Stimulated activated CD4-positive, alpha-beta T cell treated with anti-CD3 and anti-CD28 coated beads, TNF-alpha, amount 100 ng/mL, for 48 hours (primary cell): Measurements from ENCODE around the gene GNA12.

Source experiments
- DNase-seq, 3 donors: peaks; one replicate each; pipeline ENCODE4 v3.0.0-alpha.2; 2020; ENCODE audit warnings: low read depth in 3 of 3

The GNA12 gene

GRCh38 chr7:2802504-2803341, 41.4 kb downstream of the GNA12 start:
- DNase-seq, result no peak

GRCh38 chr7:2802101-2802500, 42.0 kb downstream of the GNA12 start:
- DNase-seq, result no peak

- DNase-seq, result no peak
Observed at GRCh38 chr7:2800931-2801688, 43.0 kb downstream of the GNA12 start.

GRCh38 chr7:2800220-2800930, 43.7 kb downstream of the GNA12 start:
- DNase-seq, result no peak

GRCh38 chr7:2799253-2799652, 44.9 kb downstream of the GNA12 start:
- DNase-seq, result no peak

GRCh38 chr7:2798669-2799068, 45.4 kb downstream of the GNA12 start:
- DNase-seq, result no peak

GRCh38 chr7:2796358-2797352, 47.5 kb downstream of the GNA12 start:
- DNase-seq, result no peak

- DNase-seq, result no peak
Observed at GRCh38 chr7:2795906-2796305, 48.2 kb downstream of the GNA12 start.

- DNase-seq, result no peak
Observed at GRCh38 chr7:2794836-2795636, 49.1 kb downstream of the GNA12 start.

GRCh38 chr7:2792856-2793487, 51.1 kb downstream of the GNA12 start:
- DNase-seq, result no peak

GRCh38 chr7:2792235-2792634, 51.9 kb downstream of the GNA12 start:
- DNase-seq, result no peak

GRCh38 chr7:2791390-2791789, 52.7 kb downstream of the GNA12 start:
- no peak for DNase-seq

GRCh38 chr7:2787251-2787951, 56.7 kb downstream of the GNA12 start:
- no peak for DNase-seq

- DNase-seq, result no peak
Observed at GRCh38 chr7:2786607-2787116, 57.4 kb downstream of the GNA12 start.

- no peak for DNase-seq
Observed at GRCh38 chr7:2785071-2785500, 59.0 kb downstream of the GNA12 start.

GRCh38 chr7:2782565-2782964, 61.5 kb downstream of the GNA12 start:
- DNase-seq, result no peak

GRCh38 chr7:2782121-2782520, 62.0 kb downstream of the GNA12 start:
- DNase-seq, result no peak

- no peak for DNase-seq
Observed at GRCh38 chr7:2781636-2782035, 62.5 kb downstream of the GNA12 start.

GRCh38 chr7:2779051-2779450, 65.1 kb downstream of the GNA12 start:
- no peak for DNase-seq
